A172 (cell line): ENCODE data around the gene ARHGDIA. TPM values are rescaled to one million over a fixed set of nuclear protein-coding genes. Genes with fewer than 3 reads are reported as not detected.

ENCODE experiments used
- DNase-seq: peaks from one replicate; pipeline ENCODE4 v3.0.0-alpha.2; 2015; ENCODE audit warnings: low spot score
- total RNA-seq: library from RNA; depleted of rRNA; stranded (reverse); fragments of >200 nt; shearing (Covaris generic); gene quantifications from 2 replicates; pipeline ENCODE4 v1.2.3, GENCODE V29; 2014

The ARHGDIA gene
- total RNA-seq, 1 experiment from 2014 or later, result 183 TPM

GRCh38 chr17:81888988-81889595 is 18.0 kb upstream of the ARHGDIA start:
- no peak for DNase-seq

GRCh38 chr17:81888105-81888987 is 17.2 kb upstream of the ARHGDIA start:
- DNase-seq, result no peak

GRCh38 chr17:81885869-81886548 is 14.9 kb upstream of the ARHGDIA start:
- peak; percentile 94 for DNase-seq

GRCh38 chr17:81885454-81885853 is 14.3 kb upstream of the ARHGDIA start:
- DNase-seq, result no peak

- no peak for DNase-seq
These were observed 13.8 kb upstream of the ARHGDIA start for GRCh38 chr17:81884968-81885367.

- DNase-seq, result no peak
These were observed 13.4 kb upstream of the ARHGDIA start for GRCh38 chr17:81884520-81884919.

- DNase-seq, result no peak
These were observed 8.0 kb upstream of the ARHGDIA start for GRCh38 chr17:81879121-81879520.

GRCh38 chr17:81878294-81878693 is 7.2 kb upstream of the ARHGDIA start:
- DNase-seq, result no peak

- DNase-seq, result no peak
These were observed 6.4 kb upstream of the ARHGDIA start for GRCh38 chr17:81877569-81877968.

GRCh38 chr17:81871387-81872230 is 472 bp upstream of the ARHGDIA start:
- DNase-seq, result peak; percentile 80

GRCh38 chr17:81870131-81870980 is 781 bp downstream of the ARHGDIA start:
- DNase-seq, result peak; percentile 55

- no peak for DNase-seq
These were observed 1.7 kb downstream of the ARHGDIA start for GRCh38 chr17:81869221-81870130.

GRCh38 chr17:81868674-81869220 is 2.4 kb downstream of the ARHGDIA start:
- DNase-seq, result peak; percentile 81

GRCh38 chr17:81867991-81868673 is 3.0 kb downstream of the ARHGDIA start:
- DNase-seq, result no peak

- DNase-seq, result peak; percentile 48
These were observed 3.8 kb downstream of the ARHGDIA start for GRCh38 chr17:81867170-81867990.

GRCh38 chr17:81866440-81867169 is 4.5 kb downstream of the ARHGDIA start:
- no peak for DNase-seq
